Amygdala (tissue), 56 donors: ENCODE measurements around the gene EPHB6.

ENCODE experiments used
- DNase-seq, 56 donors: peaks; one replicate each; lab custom pipeline; 2025; lab: John Stamatoyannopoulos, UW

EPHB6 gene

DNA sequence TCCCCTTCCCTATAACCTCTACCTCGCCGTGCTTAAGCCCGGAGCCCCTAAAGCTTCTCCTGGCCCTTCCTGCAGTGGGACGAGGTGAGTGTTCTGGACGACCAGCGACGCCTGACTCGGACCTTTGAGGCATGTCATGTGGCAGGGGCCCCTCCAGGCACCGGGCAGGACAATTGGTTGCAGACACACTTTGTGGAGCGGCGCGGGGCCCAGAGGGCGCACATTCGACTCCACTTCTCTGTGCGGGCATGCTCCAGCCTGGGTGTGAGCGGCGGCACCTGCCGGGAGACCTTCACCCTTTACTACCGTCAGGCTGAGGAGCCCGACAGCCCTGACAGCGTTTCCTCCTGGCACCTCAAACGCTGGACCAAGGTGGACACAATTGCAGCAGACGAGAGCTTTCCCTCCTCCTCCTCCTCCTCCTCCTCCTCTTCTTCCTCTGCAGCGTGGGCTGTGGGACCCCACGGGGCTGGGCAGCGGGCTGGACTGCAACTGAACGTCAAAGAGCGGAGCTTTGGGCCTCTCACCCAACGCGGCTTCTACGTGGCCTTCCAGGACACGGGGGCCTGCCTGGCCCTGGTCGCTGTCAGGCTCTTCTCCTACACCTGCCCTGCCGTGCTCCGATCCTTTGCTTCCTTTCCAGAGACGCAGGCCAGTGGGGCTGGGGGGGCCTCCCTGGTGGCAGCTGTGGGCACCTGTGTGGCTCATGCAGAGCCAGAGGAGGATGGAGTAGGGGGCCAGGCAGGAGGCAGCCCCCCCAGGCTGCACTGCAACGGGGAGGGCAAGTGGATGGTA lies 9.2 kb downstream of the EPHB6 start:
- DNase-seq = no peak

- peak in 1 of 56 donors; percentile 9 for DNase-seq
Observed at GRCh38 chr7:142864980-142865747, 10.3 kb downstream of the EPHB6 start.

- DNase-seq = no peak
Observed at GRCh38 chr7:142865766-142866165, 10.9 kb downstream of the EPHB6 start.

GRCh38 chr7:142866361-142867096 lies 11.7 kb downstream of the EPHB6 start:
- DNase-seq = peak in 5 of 56 donors; percentile 13 to 27 (median 19)

DNA sequence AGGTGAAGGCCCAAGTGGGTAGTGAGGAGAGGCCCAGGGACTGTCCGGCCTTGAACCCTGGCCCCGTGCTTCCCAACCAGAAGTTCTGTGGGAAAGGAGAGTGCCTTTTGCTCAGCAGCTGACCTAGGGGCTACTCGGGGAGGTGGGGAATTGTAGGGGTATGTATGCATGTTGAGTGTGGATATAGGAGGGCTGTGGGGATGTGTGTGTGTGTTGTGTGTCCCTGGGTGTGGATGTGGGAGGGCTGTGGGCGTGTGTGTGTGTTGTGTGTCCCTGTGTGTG lies 12.2 kb downstream of the EPHB6 start:
- DNase-seq = no peak

DNA sequence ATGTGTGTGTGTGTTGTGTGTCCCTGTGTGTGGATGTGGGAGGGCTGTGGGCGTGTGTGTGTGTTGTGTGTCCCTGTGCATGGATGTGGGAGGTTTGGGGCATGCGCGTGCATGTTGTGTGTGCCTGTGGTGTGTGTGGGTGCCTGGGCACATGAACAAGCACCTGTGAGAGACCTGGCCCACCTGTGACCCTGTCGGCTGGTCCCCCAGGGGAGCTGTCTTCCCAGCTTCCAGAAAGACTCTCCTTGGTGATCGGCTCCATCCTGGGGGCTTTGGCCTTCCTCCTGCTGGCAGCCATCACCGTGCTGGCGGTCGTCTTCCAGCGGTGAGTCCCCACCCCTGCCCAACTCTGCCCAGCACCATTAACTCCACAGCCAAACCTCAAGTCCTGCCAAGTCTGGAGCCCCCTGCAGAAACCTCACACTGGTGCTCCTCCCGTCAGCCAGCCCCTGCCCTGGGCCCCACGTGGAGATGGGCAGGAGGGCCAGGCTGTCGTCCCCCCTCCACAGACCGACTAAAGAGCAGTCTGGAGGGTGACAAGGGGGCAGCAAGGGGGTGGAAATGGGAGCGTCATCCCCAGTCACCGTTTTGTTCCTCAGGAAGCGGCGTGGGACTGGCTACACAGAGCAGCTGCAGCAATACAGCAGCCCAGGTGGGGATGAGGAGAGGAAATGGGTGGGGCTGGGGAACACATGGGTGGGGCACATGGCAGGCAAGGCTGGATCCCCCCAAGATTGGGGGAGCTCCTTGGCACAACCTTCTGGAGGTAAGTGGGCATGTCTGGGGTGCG lies 12.7 kb downstream of the EPHB6 start:
- no peak for DNase-seq

DNA sequence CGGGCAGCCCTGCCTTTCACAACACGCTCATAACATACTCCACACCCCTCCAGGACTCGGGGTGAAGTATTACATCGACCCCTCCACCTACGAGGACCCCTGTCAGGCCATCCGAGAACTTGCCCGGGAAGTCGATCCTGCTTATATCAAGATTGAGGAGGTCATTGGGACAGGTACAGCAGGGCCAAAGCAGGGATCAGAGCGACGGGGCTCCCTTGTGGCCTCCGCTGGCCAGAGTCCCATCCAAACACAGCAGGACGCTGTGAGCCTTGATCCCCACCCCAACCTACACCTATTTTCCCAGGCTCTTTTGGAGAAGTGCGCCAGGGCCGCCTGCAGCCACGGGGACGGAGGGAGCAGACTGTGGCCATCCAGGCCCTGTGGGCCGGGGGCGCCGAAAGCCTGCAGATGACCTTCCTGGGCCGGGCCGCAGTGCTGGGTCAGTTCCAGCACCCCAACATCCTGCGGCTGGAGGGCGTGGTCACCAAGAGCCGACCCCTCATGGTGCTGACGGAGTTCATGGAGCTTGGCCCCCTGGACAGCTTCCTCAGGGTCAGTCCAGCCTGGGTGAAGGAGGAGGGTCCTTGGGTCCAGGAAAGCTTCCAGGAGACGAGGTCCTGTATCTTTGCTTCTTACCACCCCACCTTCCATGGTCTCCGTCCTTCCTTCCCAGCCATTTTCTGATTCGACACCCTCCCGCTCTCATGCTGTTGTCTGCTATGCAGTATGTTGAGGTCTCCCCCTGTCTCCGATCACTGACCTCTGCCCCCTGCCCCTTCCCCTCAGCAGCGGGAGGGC lies 13.5 kb downstream of the EPHB6 start:
- no peak for DNase-seq

DNA sequence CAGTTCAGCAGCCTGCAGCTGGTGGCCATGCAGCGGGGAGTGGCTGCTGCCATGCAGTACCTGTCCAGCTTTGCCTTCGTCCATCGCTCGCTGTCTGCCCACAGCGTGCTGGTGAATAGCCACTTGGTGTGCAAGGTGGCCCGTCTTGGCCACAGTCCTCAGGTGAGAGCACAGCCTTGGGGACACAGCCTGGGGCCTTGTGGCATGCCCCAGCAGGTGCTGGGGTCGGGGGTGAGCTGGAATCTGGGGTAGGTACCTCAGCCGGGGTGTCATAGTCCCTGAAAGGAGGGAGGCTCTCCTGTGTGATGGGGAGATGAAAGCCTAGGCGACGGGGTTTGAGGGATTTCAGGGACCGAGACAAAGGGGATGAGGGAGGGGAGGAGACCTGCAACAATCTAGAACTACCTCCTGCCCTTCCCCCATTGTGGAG lies 14.1 kb downstream of the EPHB6 start:
- no peak for DNase-seq

GRCh38 chr7:142869434-142869833 lies 14.6 kb downstream of the EPHB6 start:
- no peak for DNase-seq

DNA sequence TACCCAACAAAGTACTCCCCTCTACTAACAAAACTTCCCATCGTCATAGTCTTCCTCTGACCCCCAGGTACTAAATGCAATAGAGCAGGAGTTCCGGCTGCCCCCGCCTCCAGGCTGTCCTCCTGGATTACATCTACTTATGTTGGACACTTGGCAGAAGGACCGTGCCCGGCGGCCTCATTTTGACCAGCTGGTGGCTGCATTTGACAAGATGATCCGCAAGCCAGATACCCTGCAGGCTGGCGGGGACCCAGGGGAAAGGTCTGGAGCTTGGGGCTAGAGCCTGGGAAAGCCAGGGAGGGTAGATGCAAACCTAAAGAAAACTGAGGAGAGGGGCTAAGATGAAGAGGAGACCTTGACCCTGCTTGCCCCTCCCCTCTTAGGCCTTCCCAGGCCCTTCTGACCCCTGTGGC lies 15.3 kb downstream of the EPHB6 start:
- DNase-seq = no peak

DNA sequence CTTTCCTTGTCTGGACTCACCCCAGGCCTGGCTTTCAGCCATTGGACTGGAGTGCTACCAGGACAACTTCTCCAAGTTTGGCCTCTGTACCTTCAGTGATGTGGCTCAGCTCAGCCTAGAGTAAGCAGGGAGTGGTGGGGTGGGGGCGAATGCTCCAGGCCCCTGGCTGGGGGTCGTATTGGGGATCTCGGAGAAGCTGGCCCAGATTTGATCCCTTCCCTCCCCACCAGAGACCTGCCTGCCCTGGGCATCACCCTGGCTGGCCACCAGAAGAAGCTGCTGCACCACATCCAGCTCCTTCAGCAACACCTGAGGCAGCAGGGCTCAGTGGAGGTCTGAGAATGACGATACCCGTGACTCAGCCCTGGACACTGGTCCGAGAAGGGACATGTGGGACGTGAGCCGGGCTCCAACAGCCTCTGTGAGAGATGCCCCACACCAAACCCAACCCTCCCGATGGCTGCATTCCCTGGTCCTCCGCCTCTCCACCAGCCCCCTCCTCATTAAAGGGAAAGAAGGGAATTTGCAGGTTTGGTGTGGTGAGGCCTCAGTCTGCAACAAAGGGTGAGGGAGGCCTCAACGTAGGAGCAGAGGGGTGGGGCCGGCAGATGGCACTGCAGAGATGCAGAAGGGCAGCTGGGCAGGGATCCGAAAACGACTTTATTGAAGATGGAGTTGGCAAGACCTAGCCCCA lies 15.8 kb downstream of the EPHB6 start:
- no peak for DNase-seq

- no peak for DNase-seq
Observed at GRCh38 chr7:142871260-142872105, 16.6 kb downstream of the EPHB6 start.

GRCh38 chr7:142872106-142872675 lies 17.3 kb downstream of the EPHB6 start:
- no peak for DNase-seq

GRCh38 chr7:142873281-142873784 lies 18.5 kb downstream of the EPHB6 start:
- no peak for DNase-seq

DNA sequence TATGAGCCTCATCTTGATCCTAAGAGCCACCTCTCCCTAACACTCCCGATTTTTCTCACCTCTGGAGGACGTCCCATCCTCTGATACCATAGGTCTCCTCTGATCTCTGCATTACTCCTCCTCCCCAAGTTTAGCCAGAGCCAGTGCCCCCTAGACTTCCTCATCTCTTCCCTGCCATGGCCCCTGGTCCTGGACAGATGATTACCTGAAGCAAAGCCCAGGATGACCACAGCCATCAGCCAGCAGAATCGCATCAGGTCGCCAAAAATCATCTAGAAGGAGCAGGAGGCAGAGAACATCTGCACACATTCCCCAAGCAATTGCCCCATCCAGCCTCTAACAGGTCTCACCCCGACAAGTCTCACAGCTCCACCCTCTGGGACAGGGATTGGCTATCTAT lies 19.0 kb downstream of the EPHB6 start:
- no peak for DNase-seq

- DNase-seq = no peak
Observed at GRCh38 chr7:142874409-142874808, 19.5 kb downstream of the EPHB6 start.

DNA sequence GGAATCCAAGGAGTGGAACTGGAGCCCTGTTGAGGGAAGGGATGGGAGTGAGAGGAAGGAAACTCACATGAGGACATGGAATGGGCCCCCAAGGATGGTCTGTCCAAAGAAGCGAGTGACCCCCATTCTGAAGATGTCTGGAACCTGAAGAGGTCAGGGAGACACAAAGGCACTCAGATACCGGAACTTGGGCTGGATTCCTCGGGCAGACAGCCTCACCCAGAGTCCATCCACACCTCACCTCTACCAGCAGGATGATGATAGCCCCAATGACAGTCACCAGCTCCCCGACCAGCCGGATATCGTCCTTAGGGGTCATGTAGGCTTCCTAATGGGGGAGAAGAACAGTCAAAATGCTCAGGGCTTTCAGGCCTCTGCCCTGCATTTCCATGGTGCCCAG lies 20.0 kb downstream of the EPHB6 start:
- DNase-seq = no peak

GRCh38 chr7:142875456-142875855 lies 20.6 kb downstream of the EPHB6 start:
- no peak for DNase-seq
